Left renal cortex interstitium (tissue), 4 donors: ENCODE measurements around the gene MNAT1. TPM values are rescaled to one million over a fixed set of nuclear protein-coding genes. Genes with fewer than 3 reads are reported as not detected.
"Not testable (repeated sequence)": the region's sequence is repeated elsewhere in the genome, so short reads cannot be mapped to it uniquely, and the experiment has no call there.

Experiments
- DNase-seq, 4 donors: peaks; one replicate each; pipeline ENCODE4 v3.0.0-alpha.2; 2013; ENCODE audit warnings: low read depth in 4 of 4, low spot score in 2 of 4, missing footprints in 1 of 4
- polyA plus RNA-seq, 4 donors: library from polyadenylated mRNA; unstranded; fragments of 120-200 nt; gene quantifications; one replicate each; pipeline ENCODE4 v1.2.1, GENCODE V29; 2013; ENCODE audit not compliant: insufficient read length in 4 of 4

MNAT1 gene
- polyA plus RNA-seq, 4 donors: 40.5 to 54.8 (median 45.8) TPM

- no peak for DNase-seq
Observed at GRCh38 chr14:60736494-60736893, 1.9 kb downstream of the MNAT1 start.

DNA sequence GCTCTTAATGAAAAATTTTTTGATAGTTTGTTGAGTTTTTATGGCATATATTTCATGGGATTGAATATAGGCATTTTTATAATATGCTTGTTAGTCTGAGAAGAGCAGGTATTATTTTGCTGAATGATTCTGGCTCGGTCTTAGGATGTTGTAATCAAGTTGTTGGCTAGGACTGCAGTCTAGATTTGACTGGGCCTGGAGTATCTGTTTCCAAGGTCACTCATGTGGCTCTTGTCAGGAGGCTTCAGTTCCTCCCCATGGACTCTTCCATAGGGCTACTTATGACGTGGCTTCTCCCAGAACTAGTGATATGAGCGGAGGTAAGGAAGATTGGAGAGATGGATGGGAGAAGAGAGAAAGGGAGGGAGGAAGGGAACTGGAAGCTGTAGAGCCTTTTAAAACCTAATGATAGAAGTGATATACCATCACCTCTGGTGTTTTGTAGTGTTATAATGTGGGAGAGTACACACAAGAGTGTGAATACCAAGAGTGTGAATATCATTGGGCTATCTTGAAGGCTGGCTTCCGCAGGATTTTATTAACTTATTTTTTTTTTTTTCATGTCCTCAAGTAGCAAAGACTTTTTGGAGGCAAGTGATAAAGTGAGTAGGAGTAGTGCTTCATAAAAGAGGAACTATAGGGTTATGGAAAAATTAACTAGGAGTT, 4.4 kb downstream of the MNAT1 start:
- no peak for DNase-seq

- no peak for DNase-seq
Observed at GRCh38 chr14:60744566-60744965, 10.0 kb downstream of the MNAT1 start.

DNA sequence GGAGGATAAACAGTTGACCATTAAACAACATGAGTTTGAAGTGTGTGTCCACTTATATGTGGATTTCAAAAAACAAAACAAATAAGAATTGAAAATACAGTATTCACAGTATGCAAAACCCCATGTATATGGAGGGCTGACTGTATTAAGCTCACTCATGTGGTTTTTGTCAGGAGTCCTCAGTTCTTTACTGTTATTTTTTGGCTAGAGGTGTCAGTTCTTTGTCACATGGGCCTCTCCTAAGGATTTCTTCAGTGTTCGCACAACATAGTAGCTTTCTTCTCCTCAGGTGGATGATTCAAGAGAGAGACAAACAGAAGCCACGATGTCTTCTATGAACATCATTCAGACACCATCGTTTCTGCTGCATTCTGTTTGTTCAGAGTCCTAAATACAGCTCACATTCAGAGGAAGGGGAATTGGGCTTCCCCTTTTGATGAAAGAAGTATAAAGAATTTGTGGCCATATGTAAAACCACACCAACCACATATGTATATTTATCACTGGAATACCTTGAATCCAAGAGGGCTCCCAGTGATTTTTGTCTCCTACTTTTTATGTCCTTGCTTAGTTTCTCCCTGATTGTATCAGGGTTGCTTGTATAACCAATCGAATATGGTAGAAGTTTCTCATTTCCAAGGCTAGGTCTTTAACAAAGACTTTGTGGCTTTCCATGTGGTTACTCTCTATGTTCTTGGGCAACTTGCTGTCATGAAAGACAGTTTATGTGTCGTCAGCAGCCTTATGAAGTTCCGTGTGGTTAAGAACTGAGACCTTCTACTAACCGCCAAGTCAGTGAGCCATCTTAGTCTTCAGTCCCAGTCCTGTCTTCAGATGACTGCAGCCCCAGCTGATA, 18.9 kb downstream of the MNAT1 start:
- DNase-seq: no peak

GRCh38 chr14:60756847-60757246, 22.3 kb downstream of the MNAT1 start:
- no peak for DNase-seq

DNA sequence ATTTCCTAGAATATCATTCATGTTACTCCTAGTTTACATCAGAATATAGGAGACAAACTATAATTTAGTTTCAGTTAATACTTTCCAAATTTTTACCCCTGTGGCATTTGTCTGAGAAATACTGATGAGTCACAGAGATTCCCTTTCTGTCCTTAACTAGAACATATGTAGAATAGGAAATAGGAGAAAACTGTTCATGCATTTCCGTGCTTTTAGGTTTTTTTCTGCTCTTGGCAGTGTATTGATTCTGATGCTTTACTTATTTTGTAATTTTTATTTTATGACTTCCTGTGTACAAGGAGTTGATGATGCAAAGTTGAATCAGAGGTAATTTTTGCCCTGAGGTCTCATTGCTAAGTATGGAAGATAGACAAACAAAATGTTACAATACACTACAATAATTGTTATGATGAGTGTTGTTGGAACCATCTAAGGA, 23.0 kb downstream of the MNAT1 start:
- DNase-seq: no peak

DNA sequence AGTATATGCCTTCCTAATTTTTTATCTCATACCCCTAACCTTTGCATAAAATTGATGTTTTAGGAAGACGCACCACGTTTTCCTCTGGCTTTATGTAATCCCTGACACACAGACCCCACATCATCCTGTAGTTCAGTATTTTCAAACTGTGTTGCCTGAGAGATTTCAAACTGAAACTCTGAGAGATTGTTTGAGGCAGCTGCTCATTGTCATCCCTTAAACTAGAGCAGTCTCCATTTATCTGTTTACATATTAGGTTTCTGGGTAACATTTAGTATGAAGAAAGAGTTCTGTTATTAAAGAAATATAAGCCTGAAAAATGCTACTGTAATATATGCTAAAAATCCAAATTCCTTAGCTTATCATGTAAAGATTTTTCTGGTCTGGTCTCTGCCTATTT, 24.3 kb downstream of the MNAT1 start:
- DNase-seq: no peak

DNA sequence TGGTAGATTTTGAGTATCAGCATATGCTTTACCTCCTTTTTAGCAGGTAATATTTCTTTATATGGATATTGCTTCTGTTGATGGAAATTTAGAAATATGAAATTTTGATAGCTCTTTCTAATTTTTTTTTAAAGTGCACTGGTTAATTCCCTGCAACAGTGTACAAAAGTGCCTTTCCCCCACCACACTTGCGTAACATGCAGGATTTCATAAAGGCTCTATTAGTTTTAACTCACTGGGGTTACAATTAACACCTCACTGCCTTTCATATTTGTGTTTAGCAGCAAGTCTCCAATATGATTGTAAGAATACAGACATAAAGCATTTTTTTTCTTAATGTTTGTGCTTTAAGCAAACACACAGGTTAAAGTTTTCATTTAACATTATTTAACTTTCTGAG, 25.6 kb downstream of the MNAT1 start:
- no peak for DNase-seq

DNA sequence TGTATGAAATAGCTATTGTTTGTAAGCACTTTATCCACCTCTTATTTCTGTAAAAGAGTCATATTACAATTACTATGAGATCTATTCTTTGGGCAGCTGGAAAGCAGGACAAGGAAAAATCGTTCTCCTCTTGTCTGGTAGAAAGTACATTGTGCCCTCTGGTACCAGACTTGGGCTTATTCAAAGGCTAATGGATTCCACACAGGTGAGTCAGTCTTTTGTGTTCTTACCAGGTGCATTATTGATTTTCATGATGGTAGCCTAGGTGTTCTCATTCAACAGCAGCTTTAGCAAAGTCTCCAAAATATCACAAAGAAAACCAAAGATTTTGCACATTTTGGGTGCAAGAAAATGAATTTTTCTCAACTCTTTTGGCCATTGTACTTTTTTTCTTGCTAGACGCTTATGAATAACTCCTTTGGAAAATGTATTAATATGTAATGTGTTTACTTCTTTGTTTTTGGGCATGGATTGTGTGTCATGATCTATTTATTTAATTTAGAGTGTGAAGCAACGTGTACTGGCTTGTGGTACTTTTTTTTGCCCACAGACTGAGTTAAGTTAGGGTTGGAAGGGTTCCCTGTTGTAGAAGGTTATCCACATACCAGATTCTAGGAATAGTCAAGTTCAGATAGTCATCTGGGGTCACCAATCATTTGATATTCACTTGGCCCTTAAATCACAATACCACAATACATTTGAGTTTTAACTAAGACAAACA, 26.2 kb downstream of the MNAT1 start:
- DNase-seq: no peak

DNA sequence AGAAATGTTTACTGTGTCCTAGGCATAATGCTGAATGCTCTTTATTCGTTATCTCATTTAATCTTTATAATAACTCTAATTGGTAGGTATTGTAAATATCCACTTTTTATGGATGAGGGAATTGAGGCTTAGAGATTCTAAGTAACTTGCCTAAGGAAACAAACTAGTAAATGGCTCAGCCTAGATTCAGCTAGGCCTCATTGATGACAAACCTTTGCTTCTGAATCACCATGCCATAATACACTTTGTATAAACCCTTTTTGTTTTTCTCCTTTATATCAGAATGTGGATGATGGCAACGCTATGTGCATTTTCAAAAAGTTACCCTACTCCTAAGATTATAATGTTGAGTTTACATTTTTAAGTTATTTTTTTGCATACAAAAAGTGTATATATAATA, 34.0 kb downstream of the MNAT1 start:
- DNase-seq: no peak

- no peak for DNase-seq
Observed at GRCh38 chr14:60771117-60771516, 36.6 kb downstream of the MNAT1 start.

DNA sequence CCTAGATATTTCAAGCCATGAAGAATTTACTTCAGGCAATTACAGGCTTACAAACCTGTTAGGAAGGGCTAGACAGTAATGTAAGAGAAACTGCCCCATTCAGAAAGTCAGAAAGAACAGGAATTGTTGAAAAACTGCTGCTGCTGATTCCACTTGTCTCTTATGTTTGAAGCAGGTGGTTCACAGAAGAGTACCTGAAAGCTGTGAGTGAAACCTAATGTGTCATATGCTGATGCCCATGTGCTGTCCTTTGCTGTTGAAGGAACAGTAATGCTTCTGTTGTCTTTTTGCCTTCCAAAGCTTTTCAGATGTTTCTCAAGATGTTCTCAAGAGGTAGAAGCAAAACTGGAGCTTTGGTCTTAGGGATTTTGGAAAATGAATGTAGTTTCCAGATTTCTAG, 39.0 kb downstream of the MNAT1 start:
- DNase-seq: no peak

DNA sequence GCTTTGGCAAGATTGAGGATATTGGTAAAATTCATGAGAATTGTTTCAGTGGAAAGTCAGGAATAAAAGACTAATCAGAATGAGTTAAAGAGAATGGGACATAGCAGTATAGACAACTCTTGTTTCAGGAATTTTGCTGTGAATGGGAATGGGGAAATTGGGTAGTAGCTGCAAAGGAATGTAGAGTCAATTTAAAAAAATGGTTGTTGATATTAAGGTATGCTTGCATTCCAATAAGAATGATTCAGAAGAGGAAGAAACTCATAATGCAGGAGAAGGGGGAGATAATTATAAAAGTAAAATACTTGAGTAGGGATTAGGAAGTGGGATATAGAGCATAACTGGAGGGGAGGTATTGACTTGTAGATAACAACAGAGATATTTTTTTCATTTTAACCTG, 40.7 kb downstream of the MNAT1 start:
- no peak for DNase-seq

- no peak for DNase-seq
Observed at GRCh38 chr14:60777856-60778578, 43.5 kb downstream of the MNAT1 start.

DNA sequence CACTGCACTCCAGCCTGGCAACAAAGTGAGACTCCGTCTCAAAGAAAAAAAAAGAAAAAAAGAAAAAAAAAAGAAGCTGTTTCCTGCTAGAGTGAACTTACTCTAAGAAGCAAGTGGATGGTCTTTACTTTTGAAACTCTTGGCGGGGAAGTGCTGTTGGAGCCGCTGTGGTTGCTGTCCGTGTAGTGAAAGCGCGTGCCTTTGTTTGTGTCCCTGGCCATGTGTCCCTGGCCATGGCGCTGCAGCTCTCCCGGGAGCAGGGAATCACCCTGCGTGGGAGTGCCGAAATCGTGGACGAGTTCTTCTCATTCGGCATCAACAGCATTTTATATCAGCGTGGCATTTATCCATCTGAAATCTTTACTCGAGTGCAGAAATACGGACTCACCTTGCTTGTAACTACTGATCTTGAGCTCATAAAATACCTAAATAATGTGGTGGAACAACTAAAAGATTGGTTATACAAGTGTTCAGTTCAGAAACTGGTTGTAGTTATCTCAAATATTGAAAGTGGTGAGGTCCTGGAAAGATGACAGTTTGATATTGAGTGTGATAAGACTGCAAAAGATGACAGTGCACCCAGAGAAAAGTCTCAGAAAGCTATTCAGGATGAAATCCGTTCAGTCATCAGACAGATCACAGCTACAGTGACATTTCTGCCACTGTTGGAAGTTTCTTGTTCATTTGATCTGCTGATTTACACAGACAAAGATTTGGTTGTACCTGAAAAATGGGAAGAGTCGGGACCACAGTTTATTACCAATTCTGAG, 45.4 kb downstream of the MNAT1 start:
- not testable (repeated sequence) for DNase-seq

- not testable (repeated sequence) for DNase-seq
Observed at GRCh38 chr14:60780558-60780957, 46.0 kb downstream of the MNAT1 start.

- DNase-seq: no peak
Observed at GRCh38 chr14:60786905-60787304, 52.3 kb downstream of the MNAT1 start.

DNA sequence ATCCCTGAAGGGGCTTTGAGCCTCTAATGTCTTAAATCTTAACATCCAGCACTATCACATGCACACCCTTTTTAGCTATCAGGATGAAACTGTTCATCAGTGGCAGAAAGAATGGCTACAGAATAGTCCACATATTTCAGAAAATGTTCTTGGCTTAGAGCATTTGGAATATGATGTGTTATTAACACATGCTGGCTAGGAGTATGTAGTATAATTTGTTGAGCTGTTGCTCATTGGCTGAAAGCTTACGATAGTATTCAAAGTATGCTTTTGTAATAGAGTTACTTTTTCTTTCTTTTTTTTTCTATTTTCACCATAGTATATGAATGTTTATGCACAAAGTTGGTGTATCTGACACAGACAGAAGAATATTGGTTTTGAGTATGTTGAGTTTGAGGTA, 55.1 kb downstream of the MNAT1 start:
- DNase-seq: no peak

DNA sequence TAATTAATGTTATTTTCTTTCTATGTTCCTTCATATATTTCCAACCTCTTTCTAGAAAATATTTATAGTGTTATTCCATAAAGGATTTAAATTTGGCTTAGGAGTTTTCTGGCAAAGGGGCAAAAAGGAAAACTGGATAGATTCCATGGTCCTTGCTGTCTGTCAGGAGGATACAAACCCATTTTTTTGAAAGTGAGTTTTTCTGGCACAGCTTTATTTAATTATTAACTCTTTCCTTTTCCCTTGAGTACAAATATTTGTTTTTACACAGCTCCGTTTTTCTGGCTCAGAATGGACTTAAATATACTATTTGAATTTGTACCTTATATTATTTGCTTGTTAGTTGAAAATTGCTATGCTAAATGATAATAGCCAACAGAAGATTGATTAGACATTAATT, 56.3 kb downstream of the MNAT1 start:
- DNase-seq: no peak

- no peak for DNase-seq
Observed at GRCh38 chr14:60796434-60796833, 61.9 kb downstream of the MNAT1 start.
